Rectal smooth muscle tissue (tissue), 1 donor: ENCODE results near the gene KIF17.
A peak's percentile ranks its signal among the peaks of the same experiment; 100 is the strongest.
"Not testable (repeated sequence)": the region's sequence is repeated elsewhere in the genome, so short reads cannot be mapped to it uniquely, and the experiment has no call there.

Source experiments
- H3K27ac ChIP-seq: one replicate; pipeline ENCODE4 v1.7.0; 2013; ENCODE audit warnings: low read depth, low read length, inconsistent platforms
- H3K27me3 ChIP-seq: one replicate; pipeline ENCODE4 v1.7.0; 2013; ENCODE audit warnings: low read length; ENCODE audit not compliant: control insufficient read depth, insufficient read depth
- H3K36me3 ChIP-seq: one replicate; pipeline ENCODE4 v1.7.0; 2013; ENCODE audit warnings: low read length; ENCODE audit not compliant: control insufficient read depth, insufficient read depth
- H3K4me1 ChIP-seq: one replicate; pipeline ENCODE4 v1.7.0; 2013; ENCODE audit warnings: low read length; ENCODE audit not compliant: control insufficient read depth, insufficient read depth
- H3K4me3 ChIP-seq: one replicate; pipeline ENCODE4 v1.7.0; 2013; ENCODE audit warnings: low read length
- H3K9ac ChIP-seq: one replicate; pipeline ENCODE4 v1.7.0; 2013; ENCODE audit warnings: low read length

Gene KIF17

GRCh38 chr1:20724364-20725188, 6.8 kb upstream of the KIF17 start:
- H3K27ac ChIP-seq: no peak overlapping the region
- peaks cover 5% of the 10 kb centered on the region for H3K27me3 ChIP-seq
- no peak overlapping the region for H3K4me3 ChIP-seq
- H3K36me3 ChIP-seq: no peaks in the 10 kb centered on the region
- no peak overlapping the region for H3K9ac ChIP-seq
- no peaks in the 10 kb centered on the region for H3K4me1 ChIP-seq

- Histone ChIP-seq H3K27ac (no peak overlapping the region), H3K27me3 (peaks cover 5% of the 10 kb centered on the region), H3K4me3 (no peak overlapping the region), H3K4me1 (no peaks in the 10 kb centered on the region), H3K9ac (no peak overlapping the region), H3K36me3 (no peaks in the 10 kb centered on the region)
Observed at GRCh38 chr1:20723537-20724363, 5.9 kb upstream of the KIF17 start.

GRCh38 chr1:20723159-20723536, 5.3 kb upstream of the KIF17 start:
- H3K9ac ChIP-seq: no peak overlapping the region
- no peak overlapping the region for H3K4me3 ChIP-seq
- peaks cover 3% of the 10 kb centered on the region for H3K27me3 ChIP-seq
- no peaks in the 10 kb centered on the region for H3K36me3 ChIP-seq
- no peak overlapping the region for H3K27ac ChIP-seq
- no peaks in the 10 kb centered on the region for H3K4me1 ChIP-seq

GRCh38 chr1:20721117-20722061, 3.6 kb upstream of the KIF17 start:
- Histone ChIP-seq H3K4me1 (no peaks in the 10 kb centered on the region), H3K27me3 (peaks cover 4% of the 10 kb centered on the region), H3K27ac (no peak overlapping the region), H3K9ac (no peak overlapping the region), H3K4me3 (no peak overlapping the region), H3K36me3 (no peaks in the 10 kb centered on the region)

GRCh38 chr1:20720631-20721091, 2.9 kb upstream of the KIF17 start:
- no peak overlapping the region for H3K9ac ChIP-seq

GRCh38 chr1:20719871-20720620, 2.2 kb upstream of the KIF17 start:
- no peaks in the 10 kb centered on the region for H3K4me1 ChIP-seq
- no peaks in the 10 kb centered on the region for H3K36me3 ChIP-seq
- H3K4me3 ChIP-seq: no peak overlapping the region
- peaks cover 7% of the 10 kb centered on the region for H3K27me3 ChIP-seq
- H3K27ac ChIP-seq: no peak overlapping the region
- no peak overlapping the region for H3K9ac ChIP-seq

More at GRCh38 chr1:20720631-20721091, 2.9 kb upstream of the KIF17 start:
- Histone ChIP-seq H3K27me3 (peaks cover 7% of the 10 kb centered on the region), H3K4me1 (no peaks in the 10 kb centered on the region), H3K36me3 (no peaks in the 10 kb centered on the region), H3K27ac (no peak overlapping the region), H3K4me3 (no peak overlapping the region)

- Histone ChIP-seq H3K27me3 (peaks cover 7% of the 10 kb centered on the region), H3K9ac (no peak overlapping the region), H3K4me1 (no peaks in the 10 kb centered on the region), H3K4me3 (no peak overlapping the region), H3K36me3 (no peaks in the 10 kb centered on the region), H3K27ac (no peak overlapping the region)
Observed at GRCh38 chr1:20719261-20719660, 1.5 kb upstream of the KIF17 start.

- peak overlapping the region; percentile 54 for H3K4me3 ChIP-seq
- H3K27me3 ChIP-seq, H3K36me3 ChIP-seq, H3K9ac ChIP-seq, H3K4me1 ChIP-seq, H3K27ac ChIP-seq: not testable (repeated sequence)
Observed at GRCh38 chr1:20718343-20718882, 606 bp upstream of the KIF17 start.

- peaks cover 7% of the 10 kb centered on the region for H3K27me3 ChIP-seq
- no peak overlapping the region for H3K4me3 ChIP-seq
- H3K4me1 ChIP-seq: no peaks in the 10 kb centered on the region
- no peak overlapping the region for H3K27ac ChIP-seq
- no peaks in the 10 kb centered on the region for H3K36me3 ChIP-seq
- no peak overlapping the region for H3K9ac ChIP-seq
Observed at GRCh38 chr1:20716232-20716631, 1.6 kb downstream of the KIF17 start.

GRCh38 chr1:20715406-20715805, 2.4 kb downstream of the KIF17 start:
- Histone ChIP-seq H3K36me3 (no peaks in the 10 kb centered on the region), H3K9ac (no peak overlapping the region), H3K27me3 (peaks cover 7% of the 10 kb centered on the region), H3K4me3 (no peak overlapping the region), H3K4me1 (no peaks in the 10 kb centered on the region), H3K27ac (no peak overlapping the region)

GRCh38 chr1:20713440-20713839, 4.4 kb downstream of the KIF17 start:
- Histone ChIP-seq H3K9ac (no peak overlapping the region), H3K36me3 (no peaks in the 10 kb centered on the region), H3K4me3 (no peak overlapping the region), H3K27ac (no peak overlapping the region), H3K4me1 (no peaks in the 10 kb centered on the region), H3K27me3 (peaks cover 7% of the 10 kb centered on the region)
